ENCODE measurements around the gene GPR146. TPM values are rescaled to one million over a fixed set of nuclear protein-coding genes. Genes with fewer than 3 reads are reported as not detected.

Gene GPR146
- total RNA-seq, 1 donor from 2014 or later = 0.79 TPM

- Histone ChIP-seq H3K4me1 (no peaks in the 10 kb centered on the region), H3K4me2 (no peak overlapping the region), H3K9ac (no peak overlapping the region), H2AFZ (replicated peaks) (no peak overlapping the region), H3K4me3 (no peak overlapping the region), H3F3A (ENCODE audit: low read depth) (peaks cover 3% of the 10 kb centered on the region), H3K27me3 (no peaks in the 10 kb centered on the region), H3K36me3 (no peaks in the 10 kb centered on the region), H3K9me3 (ENCODE audit: low read depth) (no peaks in the 10 kb centered on the region), H4K20me1 (ENCODE audit: low read depth) (peaks cover 14% of the 10 kb centered on the region), H3K79me2 (ENCODE audit: low read depth) (peaks cover 12% of the 10 kb centered on the region), H3K27ac (no peak overlapping the region)
- DNase-seq (ENCODE audit: low spot score) = no peak
- peaks cover 46% of the 10 kb centered on the region for H3K4me1 Mint-ChIP-seq
- peaks cover 13% of the 10 kb centered on the region for H3K36me3 Mint-ChIP-seq
- H3K27me3 Mint-ChIP-seq (ENCODE audit: insufficient read depth, low read depth) = peaks cover 10% of the 10 kb centered on the region
- H3K4me3 Mint-ChIP-seq = no peak overlapping the region
- H3K27ac Mint-ChIP-seq = peak overlapping the region; percentile 94
- no peak for TF ChIP-seq EZH2 (IDR thresholded peaks at IDR 0.05)
- TF ChIP-seq CTCF (IDR thresholded peaks at IDR 0.05) = no peak
- TF ChIP-seq EZH2phosphoT487 (IDR thresholded peaks at IDR 0.05) = no peak
- H3K9me3 Mint-ChIP-seq = no peaks in the 10 kb centered on the region
These were observed 52.1 kb downstream of the GPR146 start for GRCh38 chr7:1096156-1097119.

- no peaks in the 10 kb centered on the region for H3K9me3 ChIP-seq (ENCODE audit: low read depth)
- H3K36me3 Mint-ChIP-seq = peaks cover 10% of the 10 kb centered on the region
- peaks cover 50% of the 10 kb centered on the region for H3K4me1 Mint-ChIP-seq
- H3K36me3 ChIP-seq = no peaks in the 10 kb centered on the region
- peaks cover 21% of the 10 kb centered on the region for H4K20me1 ChIP-seq (ENCODE audit: low read depth)
- DNase-seq (ENCODE audit: low spot score) = no peak
- H3K27ac ChIP-seq = no peak overlapping the region
- H3K4me3 ChIP-seq = no peak overlapping the region
- H3K27ac Mint-ChIP-seq = no peak overlapping the region
- TF ChIP-seq EZH2 (IDR thresholded peaks at IDR 0.05) = no peak
- TF ChIP-seq CTCF (IDR thresholded peaks at IDR 0.05) = no peak
- no peak for TF ChIP-seq EZH2phosphoT487 (IDR thresholded peaks at IDR 0.05)
- H3F3A ChIP-seq (ENCODE audit: low read depth) = peaks cover 3% of the 10 kb centered on the region
- no peak overlapping the region for H2AFZ ChIP-seq (replicated peaks)
- no peaks in the 10 kb centered on the region for H3K4me1 ChIP-seq
- no peak overlapping the region for H3K9ac ChIP-seq
- no peaks in the 10 kb centered on the region for H3K27me3 ChIP-seq
- peaks cover 12% of the 10 kb centered on the region for H3K79me2 ChIP-seq (ENCODE audit: low read depth)
- H3K4me3 Mint-ChIP-seq = no peak overlapping the region
- H3K9me3 Mint-ChIP-seq = no peaks in the 10 kb centered on the region
- H3K4me2 ChIP-seq = no peak overlapping the region
- peaks cover 12% of the 10 kb centered on the region for H3K27me3 Mint-ChIP-seq (ENCODE audit: insufficient read depth, low read depth)
These were observed 52.8 kb downstream of the GPR146 start for GRCh38 chr7:1097120-1097504.

- H3K4me1 ChIP-seq = no peaks in the 10 kb centered on the region
- Mint-ChIP-seq H3K9me3 (no peaks in the 10 kb centered on the region), H3K36me3 (peaks cover 12% of the 10 kb centered on the region), H3K27me3 (ENCODE audit: insufficient read depth, low read depth) (peaks cover 10% of the 10 kb centered on the region), H3K4me1 (peaks cover 55% of the 10 kb centered on the region), H3K4me3 (no peak overlapping the region), H3K27ac (peak overlapping the region; percentile 20)
- no peak overlapping the region for H2AFZ ChIP-seq (replicated peaks)
- H3K36me3 ChIP-seq = no peaks in the 10 kb centered on the region
- no peak for DNase-seq (ENCODE audit: low spot score)
- no peak overlapping the region for H3K27ac ChIP-seq
- H3K4me3 ChIP-seq = no peak overlapping the region
- no peak overlapping the region for H3K9ac ChIP-seq
- peaks cover 24% of the 10 kb centered on the region for H3K79me2 ChIP-seq (ENCODE audit: low read depth)
- peaks cover 3% of the 10 kb centered on the region for H3F3A ChIP-seq (ENCODE audit: low read depth)
- TF ChIP-seq EZH2phosphoT487 (IDR thresholded peaks at IDR 0.05) (no peak), EZH2 (IDR thresholded peaks at IDR 0.05) (no peak), CTCF (IDR thresholded peaks at IDR 0.05) (no peak)
- no peaks in the 10 kb centered on the region for H3K27me3 ChIP-seq
- no peaks in the 10 kb centered on the region for H3K9me3 ChIP-seq (ENCODE audit: low read depth)
- no peak overlapping the region for H3K4me2 ChIP-seq
- H4K20me1 ChIP-seq (ENCODE audit: low read depth) = peaks cover 23% of the 10 kb centered on the region
These were observed 54.2 kb downstream of the GPR146 start for GRCh38 chr7:1098243-1099153.

All from neural progenitor cell (in vitro differentiated cells).